Testis (tissue), 3 donors: ENCODE results near the gene PCDHGA2. TPM values are rescaled to one million over a fixed set of nuclear protein-coding genes. Genes with fewer than 3 reads are reported as not detected.

Source experiments
- DNase-seq: peaks from one replicate; pipeline ENCODE4 v3.0.0-alpha.2; 2019
- H3K27ac ChIP-seq, 2 donors: fragments of 200-600 bp; sonication (generic); one replicate each; pipeline ENCODE4 v1.5.1; 2019
- H3K27me3 ChIP-seq: fragments of 200-600 bp; sonication (generic); one replicate; pipeline ENCODE4 v1.5.1; 2019
- H3K36me3 ChIP-seq: fragments of 200-600 bp; sonication (generic); one replicate; pipeline ENCODE4 v1.5.1; 2017; ENCODE audit warnings: low read depth; ENCODE audit errors: missing control alignments
- H3K4me1 ChIP-seq: fragments of 200-600 bp; sonication (generic); one replicate; pipeline ENCODE4 v1.5.1; 2019
- H3K4me3 ChIP-seq, 2 donors: fragments of 200-600 bp; sonication (generic); one replicate each; pipeline ENCODE4 v1.5.1; 2017 to 2019
- H3K9me3 ChIP-seq: fragments of 200-600 bp; sonication (generic); one replicate; pipeline ENCODE4 v1.5.1; 2017
- CTCF ChIP-seq, 3 experiments: fragments of 450-650 bp in 2 of 3; fragments of 200-600 bp in 1 of 3; sonication (generic) in 1 of 3; IDR thresholded peaks; one replicate each; pipeline ENCODE4 v1.5.1; 2016 to 2019; ENCODE audit warnings: antibody characterized with exemption in 3 of 3, mild to moderate bottlenecking in 2 of 3, moderate library complexity in 1 of 3
- POLR2A ChIP-seq: fragments of 450-650 bp; IDR thresholded peaks from one replicate; pipeline ENCODE4 v1.6.1; 2017; ENCODE audit warnings: antibody characterized with exemption, mild to moderate bottlenecking, moderate library complexity
- WGBS, 2 donors: methylation state at CpG; one replicate each; pipeline ENCODE4 v1.1.5; 2018; 5-methylcytosine and 5-hydroxymethylcytosine counted together
- intact Hi-C: fragments of 100-400 bp; cut with DNase I; formaldehyde crosslinking; loops from one replicate; pipeline ENCODE4 v1.15.1; 2023; ENCODE audit warnings: low total_unique reads
- polyA plus RNA-seq: library from polyadenylated mRNA; stranded (reverse); fragments of 350-450 nt; fragmentation: Illumina TruSeq; extraction: RNeasy Lipid Tissue Mini Kit (QIAGEN cat#74804); gene quantifications from one replicate; pipeline ENCODE4 v1.2.3, GENCODE V29; 2014; ENCODE audit warnings: low read depth, low replicate concordance; ENCODE audit not compliant: insufficient read depth
- total RNA-seq, 2 donors: library from RNA; depleted of rRNA; stranded (reverse); fragments of >200 nt; gene quantifications; one replicate each; pipeline ENCODE4 v1.2.3, GENCODE V29; 2016

Gene PCDHGA2
- total and polyA plus RNA-seq, 3 donors from 2014 or later: 5.6 to 31.0 (median 19.4) TPM

- Histone ChIP-seq H3K27me3 (no peaks in the 10 kb centered on the region), H3K4me3 (peak within 1 kb of the TSS in 1 of 2 donors; percentile 41), H3K4me1 (no peaks in the 10 kb centered on the region), H3K27ac (no peak within 1 kb of the TSS), H3K36me3 (no peaks in the 10 kb centered on the region), H3K9me3 (no peaks in the 10 kb centered on the region)
- peak; percentile 70 for DNase-seq
- intact Hi-C loops: no loop called here
- 17 to 21% methylated on average over 29 of the region's 29 CpGs for WGBS, 2 donors
- TF ChIP-seq CTCF (IDR thresholded peaks at IDR 0.05): peak in 2 of 3 experiments; percentile 13 to 39
- no peak for TF ChIP-seq POLR2A
Measured at GRCh38 chr5:141349917-141350619, 11.5 kb downstream of the PCDHGA2 start, which contains the start of gene PCDHGB1. PCDHGB1 (plus strand) TSS chr5:141350099; CDS start chr5:141350261, 162 bp downstream.

GRCh38 chr5:141351591-141351990, 13.0 kb downstream of the PCDHGA2 start:
- Histone ChIP-seq H3K4me1 (no peaks in the 10 kb centered on the region), H3K27ac (no peak overlapping the region), H3K27me3 (no peaks in the 10 kb centered on the region), H3K36me3 (no peaks in the 10 kb centered on the region), H3K4me3 (no peak overlapping the region), H3K9me3 (no peaks in the 10 kb centered on the region)
- intact Hi-C loops: no loop called here
- no peak for TF ChIP-seq POLR2A
- no peak for TF ChIP-seq CTCF (IDR thresholded peaks at IDR 0.05)
- DNase-seq: no peak
- 29% methylated on average over 6 to 28 of the region's 36 CpGs for WGBS, 2 donors

GRCh38 chr5:141354900-141355469, 16.4 kb downstream of the PCDHGA2 start, which contains the start of gene PCDHGA4:
PCDHGA4 (plus strand) TSS chr5:141355021; CDS start chr5:141355108, 87 bp downstream.
- Histone ChIP-seq H3K9me3 (no peaks in the 10 kb centered on the region), H3K4me3 (peak within 1 kb of the TSS in 1 of 2 donors; percentile 36), H3K27ac (no peak within 1 kb of the TSS), H3K4me1 (no peaks in the 10 kb centered on the region), H3K36me3 (no peaks in the 10 kb centered on the region), H3K27me3 (no peaks in the 10 kb centered on the region)
- intact Hi-C loops: no loop called here
- no peak for DNase-seq
- TF ChIP-seq POLR2A: no peak
- peak in 2 of 3 experiments; percentile 38 to 51 for TF ChIP-seq CTCF (IDR thresholded peaks at IDR 0.05)
- 11% methylated on average over 25 to 29 of the region's 29 CpGs for WGBS, 2 donors

- no peaks in the 10 kb centered on the region for H3K9me3 ChIP-seq
- H3K27ac ChIP-seq: no peak overlapping the region
- no peak overlapping the region for H3K4me3 ChIP-seq
- WGBS, 2 donors: 23 to 41% methylated on average over 22 to 24 of the region's 24 CpGs
- TF ChIP-seq CTCF (IDR thresholded peaks at IDR 0.05): no peak
- TF ChIP-seq POLR2A: no peak
- no peaks in the 10 kb centered on the region for H3K36me3 ChIP-seq
- intact Hi-C loops: no loop called here
- no peaks in the 10 kb centered on the region for H3K27me3 ChIP-seq
- no peak for DNase-seq
- H3K4me1 ChIP-seq: no peaks in the 10 kb centered on the region
Measured at GRCh38 chr5:141355641-141356040, 17.1 kb downstream of the PCDHGA2 start.
